H1 (cell line): Measurements from ENCODE around the gene CST6. TPM values are rescaled to one million over a fixed set of nuclear protein-coding genes. Genes with fewer than 3 reads are reported as not detected.

Experiments
- POLR2AphosphoS5 ChIP-seq: IDR thresholded peaks from 2 replicates; pipeline ENCODE4 v1.6.1; 2011; ENCODE audit warnings: low read depth, low read length
- polyA plus RNA-seq, 7 experiments: library from polyadenylated mRNA; depleted of rRNA in 3 of 7; stranded (reverse) in 5 of 7; unstranded in 2 of 7; fragments of >200 nt in 5 of 7; fragments of 200-250 nt in 2 of 7; gene quantifications; 1 replicate in 5 of 7; 2 replicates in 1 of 7; 4 replicates in 1 of 7; pipeline versions ENCODE4 v1.2.1 to v1.2.3, GENCODE V29; 2011 to 2013; ENCODE audit warnings: missing spikeins in 2 of 7, mixed read lengths in 2 of 7
- total RNA-seq: library from RNA; stranded (reverse); fragmentation: NEBNext Ultra II Directional; extraction: Animal tissue kit (Norgen Biotek cat#: 25700); gene quantifications from 2 replicates; pipeline ENCODE4 v1.2.1, GENCODE V29; 2021

Gene CST6
- total and polyA plus RNA-seq, 2 of the 8 experiments (the other 6 are each of a cell fraction or from before 2014, with no cell fraction given) = 1.6 to 7.6 TPM

GRCh38 chr11:66006134-66006890 lies 5.5 kb upstream of the CST6 start (continued):
- no peak for TF ChIP-seq POLR2AphosphoS5
